Activated CD8-positive, alpha-beta T cell treated with anti-CD3 and anti-CD28 coated beads for 36 hours (primary cell): ENCODE results near the gene NMNAT2. TPM values are rescaled to one million over a fixed set of nuclear protein-coding genes. Genes with fewer than 3 reads are reported as not detected.
"Not testable (repeated sequence)": the region's sequence is repeated elsewhere in the genome, so short reads cannot be mapped to it uniquely, and the experiment has no call there.

Source experiments
- ATAC-seq: fragments of 200-7000 bp; cut with Tn5 transposase; one replicate; pipeline ENCODE4 v1.10.0; 2021; ENCODE audit warnings: mild to moderate bottlenecking, moderate library complexity
- CTCF ChIA-PET: fragments of 350-600 bp; sonication (Branson Sonifier 250); formaldehyde crosslinking; loops from one replicate; lab custom pipeline; 2021; ENCODE audit warnings: antibody characterized with exemption; lab: Charles Lee
- POLR2A ChIA-PET: fragments of 350-600 bp; sonication (Branson Sonifier 250); formaldehyde crosslinking; loops from one replicate; lab custom pipeline; 2021; ENCODE audit warnings: antibody characterized with exemption; lab: Charles Lee
- DNase-seq: peaks from one replicate; pipeline ENCODE4 v3.0.0-alpha.2; 2020
- H3K27ac Mint-ChIP-seq: one replicate; pipeline ENCODE4 v1.8.0; 2021; ENCODE audit warnings: mild to moderate bottlenecking, mixed read lengths
- H3K27me3 Mint-ChIP-seq: one replicate; pipeline ENCODE4 v1.8.0; 2021; ENCODE audit warnings: mixed read lengths
- H3K36me3 Mint-ChIP-seq: one replicate; pipeline ENCODE4 v1.8.0; 2021; ENCODE audit warnings: low read depth, mixed read lengths
- H3K4me1 Mint-ChIP-seq: one replicate; pipeline ENCODE4 v1.8.0; 2021; ENCODE audit warnings: low read depth, mixed read lengths
- H3K4me3 Mint-ChIP-seq: one replicate; pipeline ENCODE4 v1.8.0; 2021; ENCODE audit warnings: mild to moderate bottlenecking, moderate library complexity, mixed read lengths
- H3K9me3 Mint-ChIP-seq: one replicate; pipeline ENCODE4 v1.8.0; 2021; ENCODE audit warnings: mixed read lengths
- CTCF ChIP-seq: fragments of 200-600 bp; IDR thresholded peaks from one replicate; pipeline ENCODE4 v1.8.0; 2022; ENCODE audit warnings: antibody characterized with exemption, mild to moderate bottlenecking
- intact Hi-C: fragments of 100-400 bp; cut with micrococcal nuclease; formaldehyde crosslinking; loops from one replicate; pipeline ENCODE4 v1.10.0; 2022
- total RNA-seq, 2 experiments: library from RNA; stranded (reverse); gene quantifications; one replicate each; pipeline ENCODE4 v1.2.3, GENCODE V29; 2021

NMNAT2 gene
- total RNA-seq, 2 experiments from 2014 or later, result not detected

DNA sequence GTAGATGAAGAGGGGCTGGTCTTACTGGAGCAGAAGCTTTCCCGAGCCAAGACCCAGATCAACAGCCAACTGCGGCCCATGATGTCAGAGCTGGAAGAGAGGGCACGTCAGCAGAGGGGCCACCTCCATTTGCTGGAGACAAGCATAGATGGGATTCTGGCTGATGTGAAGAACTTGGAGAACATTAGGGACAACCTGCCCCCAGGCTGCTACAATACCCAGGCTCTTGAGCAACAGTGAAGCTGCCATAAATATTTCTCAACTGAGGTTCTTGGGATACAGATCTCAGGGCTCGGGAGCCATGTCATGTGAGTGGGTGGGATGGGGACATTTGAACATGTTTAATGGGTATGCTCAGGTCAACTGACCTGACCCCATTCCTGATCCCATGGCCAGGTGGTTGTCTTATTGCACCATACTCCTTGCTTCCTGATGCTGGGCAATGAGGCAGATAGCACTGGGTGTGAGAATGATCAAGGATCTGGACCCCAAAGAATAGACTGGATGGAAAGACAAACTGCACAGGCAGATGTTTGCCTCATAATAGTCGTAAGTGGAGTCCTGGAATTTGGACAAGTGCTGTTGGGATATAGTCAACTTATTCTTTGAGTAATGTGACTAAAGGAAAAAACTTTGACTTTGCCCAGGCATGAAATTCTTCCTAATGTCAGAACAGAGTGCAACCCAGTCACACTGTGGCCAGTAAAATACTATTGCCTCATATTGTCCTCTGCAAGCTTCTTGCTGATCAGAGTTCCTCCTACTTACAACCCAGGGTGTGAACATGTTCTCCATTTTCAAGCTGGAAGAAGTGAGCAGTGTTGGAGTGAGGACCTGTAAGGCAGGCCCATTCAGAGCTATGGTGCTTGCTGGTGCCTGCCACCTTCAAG, 174.8 kb downstream of the NMNAT2 start:
- ATAC-seq, result no peak
- Mint-ChIP-seq H3K36me3 (no peaks in the 10 kb centered on the region), H3K4me1 (no peaks in the 10 kb centered on the region), H3K9me3 (no peaks in the 10 kb centered on the region), H3K27ac (no peak overlapping the region), H3K27me3 (peaks cover 4% of the 10 kb centered on the region), H3K4me3 (no peak overlapping the region)
- no peak for DNase-seq
- ChIA-PET CTCF (interaction anchor here (0.8 to 1.1 kb wide), 3 partner anchors 33 to 39 kb away, joined by 3 read pairs; no protein-coding TSS in a partner anchor), POLR2A (no interaction called here)
- intact Hi-C loops, result no loop called here
- TF ChIP-seq CTCF, result no peak

DNA sequence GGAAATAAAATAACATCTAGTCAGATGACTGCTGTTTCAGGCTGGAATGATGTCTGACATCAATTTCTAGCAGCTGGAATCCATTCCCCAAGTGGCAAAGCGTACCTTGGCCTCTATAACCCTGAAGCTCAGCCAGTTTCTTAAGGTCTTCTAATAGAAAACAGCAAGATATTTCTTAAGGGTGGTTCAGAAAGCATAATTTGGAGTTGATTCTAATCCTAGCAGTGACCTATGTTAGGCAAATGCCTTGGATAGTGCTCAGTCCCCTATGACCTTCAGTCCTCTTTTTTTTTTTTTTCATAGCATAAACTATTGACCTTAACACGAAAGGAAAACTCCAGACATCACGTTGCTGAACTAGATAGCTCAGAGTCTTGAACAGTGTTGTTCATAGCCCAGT, 175.6 kb downstream of the NMNAT2 start:
- Mint-ChIP-seq H3K4me3 (no peak overlapping the region), H3K9me3 (no peaks in the 10 kb centered on the region), H3K4me1 (no peaks in the 10 kb centered on the region), H3K27me3 (peaks cover 4% of the 10 kb centered on the region), H3K36me3 (no peaks in the 10 kb centered on the region), H3K27ac (no peak overlapping the region)
- ChIA-PET CTCF (interaction anchor here (1.0 to 1.1 kb wide), 2 partner anchors 34 to 40 kb away, joined by 3 read pairs; no protein-coding TSS in a partner anchor), POLR2A (no interaction called here)
- TF ChIP-seq CTCF, result no peak
- DNase-seq, result no peak
- no peak for ATAC-seq
- intact Hi-C loops, result no loop called here

- H3K4me3 Mint-ChIP-seq, result no peak overlapping the region
- POLR2A ChIA-PET, result no interaction called here
- intact Hi-C loops, result no loop called here
- TF ChIP-seq CTCF, result no peak
- no peak overlapping the region for H3K27ac Mint-ChIP-seq
- no peak for DNase-seq
- no peaks in the 10 kb centered on the region for H3K36me3 Mint-ChIP-seq
- ATAC-seq, result no peak
- no peaks in the 10 kb centered on the region for H3K9me3 Mint-ChIP-seq
- peaks cover 4% of the 10 kb centered on the region for H3K27me3 Mint-ChIP-seq
- CTCF ChIA-PET, result interaction anchor here (1.1 kb wide), 1 partner anchor 13 kb away, joined by 3 read pairs; no protein-coding TSS in a partner anchor
- no peaks in the 10 kb centered on the region for H3K4me1 Mint-ChIP-seq
Observed at GRCh38 chr1:183241471-183241870, 176.7 kb downstream of the NMNAT2 start.

DNA sequence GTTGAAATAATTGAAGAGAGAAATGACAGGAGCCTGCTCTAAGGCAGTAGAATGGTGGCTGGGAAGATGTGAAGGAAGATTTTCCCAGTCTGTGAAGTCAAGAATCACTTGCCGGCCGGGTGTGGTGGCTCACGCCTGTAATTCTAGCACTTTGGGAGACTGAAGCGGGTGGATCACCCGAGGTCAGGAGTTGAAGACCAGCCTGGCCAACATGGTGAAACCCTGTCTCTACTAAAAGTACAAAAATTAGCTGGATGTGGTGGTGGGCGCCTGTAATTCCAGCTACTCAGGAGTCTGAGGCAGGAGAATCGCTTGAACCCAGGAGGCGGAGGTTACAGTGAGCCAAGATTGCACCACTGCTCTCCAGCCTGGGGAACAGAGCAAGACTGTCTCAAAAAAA, 177.3 kb downstream of the NMNAT2 start:
- intact Hi-C loops, H3K27me3 Mint-ChIP-seq, POLR2A ChIA-PET, H3K27ac Mint-ChIP-seq, H3K36me3 Mint-ChIP-seq, H3K4me3 Mint-ChIP-seq, H3K4me1 Mint-ChIP-seq, ATAC-seq, DNase-seq, CTCF ChIA-PET, H3K9me3 Mint-ChIP-seq: not testable (repeated sequence)

GRCh38 chr1:183240526-183240825, 177.7 kb downstream of the NMNAT2 start:
- no peak overlapping the region for H3K4me3 Mint-ChIP-seq
- no peak overlapping the region for H3K27ac Mint-ChIP-seq
- ChIA-PET CTCF (interaction anchor here (0.9 kb wide), 1 partner anchor 11 kb away, joined by 3 read pairs; no protein-coding TSS in a partner anchor), POLR2A (no interaction called here)
- no peaks in the 10 kb centered on the region for H3K4me1 Mint-ChIP-seq
- TF ChIP-seq CTCF, result no peak
- ATAC-seq, result no peak
- peaks cover 4% of the 10 kb centered on the region for H3K27me3 Mint-ChIP-seq
- no peaks in the 10 kb centered on the region for H3K36me3 Mint-ChIP-seq
- intact Hi-C loops, result no loop called here
- H3K9me3 Mint-ChIP-seq, result no peaks in the 10 kb centered on the region
- DNase-seq, result no peak
